Uterine smooth muscle cell (primary cell): ENCODE results near the gene DMAC2. TPM values are rescaled to one million over a fixed set of nuclear protein-coding genes. Genes with fewer than 3 reads are reported as not detected.

Experiments
- total RNA-seq: library from RNA; depleted of rRNA; stranded (reverse); fragments of >200 nt; gene quantifications from 2 replicates; pipeline ENCODE4 v1.2.3, GENCODE V29; 2014

DMAC2 gene
- 42.5 and 44.4 TPM in 2 replicates for total RNA-seq

DNA sequence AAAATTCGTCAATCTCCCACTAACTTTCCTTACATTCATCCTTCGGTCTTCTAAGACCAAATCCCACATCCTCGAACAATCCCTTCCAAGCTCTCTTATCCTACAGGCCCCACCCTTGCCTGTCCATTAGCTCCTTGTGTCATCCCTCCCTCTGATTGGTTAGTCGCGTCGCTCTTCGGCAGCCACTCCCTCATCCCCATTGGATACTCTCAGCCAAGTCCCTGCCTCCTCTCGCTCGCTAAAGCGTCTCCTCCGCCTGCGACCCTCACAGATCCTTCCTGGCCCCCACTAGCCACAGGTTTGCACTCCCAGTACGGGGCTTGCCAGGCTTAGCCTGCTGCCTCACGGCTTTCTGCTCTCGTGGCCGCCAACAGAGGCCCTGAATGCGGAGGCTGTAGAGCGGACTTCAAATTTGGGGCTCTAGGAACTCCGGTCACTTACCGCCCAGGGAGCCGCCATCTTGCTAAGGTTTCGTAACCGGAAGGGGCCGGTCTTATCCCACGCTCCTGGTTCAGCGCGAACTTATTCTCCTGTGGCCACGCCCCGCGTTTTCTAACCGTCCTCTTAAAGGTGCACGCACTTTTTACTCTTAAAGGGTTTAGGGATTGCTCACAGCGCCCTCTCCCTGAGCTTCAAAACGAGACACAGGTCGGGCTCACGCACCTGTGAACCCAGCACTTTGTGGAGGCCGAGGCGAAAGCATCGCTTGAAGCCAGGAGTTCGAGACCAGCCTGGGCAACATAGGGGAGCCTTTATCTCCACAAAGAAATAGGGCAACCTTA lies at the start of gene DMAC2:
TSS of gene DMAC2 (minus strand) at position 472 of the 782 bp plus-strand sequence. CDS start at position 459, 13 bp downstream.

GRCh38 chr19:41442473-41443355 lies 3.0 kb upstream of the DMAC2 start, which contains the start of gene ERICH4:
TSS of gene ERICH4 (plus strand) at chr19:41443156. CDS start at chr19:41443170, 14 bp downstream.

DNA sequence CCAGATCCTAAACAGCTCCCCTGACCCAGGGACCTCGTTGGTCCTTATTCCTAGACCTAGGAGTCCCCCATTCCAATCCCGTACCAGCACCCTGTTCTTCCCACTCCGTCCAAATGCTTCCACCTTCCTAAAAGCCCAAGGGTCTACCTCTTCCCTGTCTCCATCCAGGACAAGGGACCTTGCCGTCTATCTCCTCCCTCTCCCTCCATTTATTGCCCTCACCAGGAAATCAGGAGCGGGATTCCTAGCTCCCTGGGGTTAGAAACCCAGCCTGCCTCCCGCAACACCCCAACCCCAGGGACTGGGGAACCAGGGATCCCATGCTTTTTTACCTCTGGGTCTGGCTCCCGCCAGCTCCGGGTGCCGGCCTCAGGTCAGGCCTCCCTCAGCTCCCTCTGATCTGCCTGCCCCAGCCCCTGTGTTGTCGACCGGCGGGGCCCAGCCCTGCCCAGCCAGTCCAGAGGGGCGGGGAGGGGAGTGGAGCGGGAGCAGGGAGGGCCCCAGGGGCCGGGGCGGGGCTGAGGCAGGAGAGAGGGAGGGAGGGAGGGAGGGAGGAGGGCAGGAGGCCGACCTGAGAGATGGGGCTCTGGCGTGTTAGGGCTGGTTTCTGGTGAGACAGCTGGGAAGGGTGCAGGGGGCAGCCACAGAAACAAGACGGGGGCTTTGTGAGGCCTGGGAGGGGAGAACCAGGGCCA lies 12.6 kb downstream of the DMAC2 start, which contains the start of gene B3GNT8:
TSS of gene B3GNT8 (minus strand) at position 423 of the 695 bp plus-strand sequence. CDS start 596 bp downstream, outside the sequence.

GRCh38 chr19:41397086-41398049 lies 42.3 kb downstream of the DMAC2 start, which contains the start of the genes BCKDHA and EXOSC5:
TSS of gene BCKDHA (plus strand) at chr19:41397818. CDS start at chr19:41397828, 10 bp downstream.
TSS of gene EXOSC5 (minus strand) at chr19:41397359. CDS start at chr19:41397328, 31 bp downstream.

Other genes starting within 250 kb of the DMAC2 start
- 0.22 and 0.25 TPM in 2 replicates for gene CYP2S1, start 246.7 kb downstream of the DMAC2 start, total RNA-seq
- 251 and 278 TPM in 2 replicates for gene AXL, start 220.7 kb downstream of the DMAC2 start, total RNA-seq
- gene HNRNPUL1, start 175.5 kb downstream of the DMAC2 start, total RNA-seq = 74.7 and 95.1 TPM in 2 replicates
- gene CCDC97, start 129.7 kb downstream of the DMAC2 start, total RNA-seq = 5.5 and 7.2 TPM in 2 replicates
- 8.7 and 11.5 TPM in 2 replicates for gene TGFB1, start 86.0 kb downstream of the DMAC2 start, total RNA-seq
- gene B9D2, start 75.8 kb downstream of the DMAC2 start, total RNA-seq = 4.7 and 5.9 TPM in 2 replicates
- 3.4 and 10.7 TPM in 2 replicates for gene TMEM91, start 63.4 kb downstream of the DMAC2 start, total RNA-seq
- gene EXOSC5, start 42.6 kb downstream of the DMAC2 start, total RNA-seq = 11.5 and 18.0 TPM in 2 replicates
- gene BCKDHA, start 42.1 kb downstream of the DMAC2 start, total RNA-seq = 23.6 and 26.1 TPM in 2 replicates
- gene B3GNT8, start 12.5 kb downstream of the DMAC2 start, total RNA-seq = 1.5 TPM in 2 replicates
- not detected in 2 replicates for gene ERICH4, start 3.2 kb upstream of the DMAC2 start, total RNA-seq
- not detected in 2 replicates for gene CEACAM21, start 136.3 kb upstream of the DMAC2 start, total RNA-seq
- gene CEACAM4, start 187.2 kb upstream of the DMAC2 start, total RNA-seq = not detected in 2 replicates
- not detected in 2 replicates for gene CEACAM7, start 248.4 kb upstream of the DMAC2 start, total RNA-seq